ENCODE measurements around the gene PGGHG. TPM values are rescaled to one million over a fixed set of nuclear protein-coding genes. Genes with fewer than 3 reads are reported as not detected.
A peak's percentile ranks its signal among the peaks of the same experiment; 100 is the strongest.

PGGHG gene
- total RNA-seq, 5 donors from 2014 or later (not counting 1 experiment from before 2014, with no cell fraction given), result 252 to 818 (median 459) TPM

GRCh38 chr11:299081-299891 lies 10.4 kb downstream of the PGGHG start, which contains the start of gene IFITM5:
Gene IFITM5, minus strand, starts transcription at chr11:299526. Its CDS starts 36 bp downstream, at chr11:299490.
- POLR2A ChIA-PET, result interaction anchor here in 1 of 2 donors (0.6 kb wide), 1 partner anchor 56 kb away, joined by 3 read pairs; no protein-coding TSS in a partner anchor
- no peak within 1 kb of the TSS for H3K27ac ChIP-seq (ENCODE audit: low read length)

DNA sequence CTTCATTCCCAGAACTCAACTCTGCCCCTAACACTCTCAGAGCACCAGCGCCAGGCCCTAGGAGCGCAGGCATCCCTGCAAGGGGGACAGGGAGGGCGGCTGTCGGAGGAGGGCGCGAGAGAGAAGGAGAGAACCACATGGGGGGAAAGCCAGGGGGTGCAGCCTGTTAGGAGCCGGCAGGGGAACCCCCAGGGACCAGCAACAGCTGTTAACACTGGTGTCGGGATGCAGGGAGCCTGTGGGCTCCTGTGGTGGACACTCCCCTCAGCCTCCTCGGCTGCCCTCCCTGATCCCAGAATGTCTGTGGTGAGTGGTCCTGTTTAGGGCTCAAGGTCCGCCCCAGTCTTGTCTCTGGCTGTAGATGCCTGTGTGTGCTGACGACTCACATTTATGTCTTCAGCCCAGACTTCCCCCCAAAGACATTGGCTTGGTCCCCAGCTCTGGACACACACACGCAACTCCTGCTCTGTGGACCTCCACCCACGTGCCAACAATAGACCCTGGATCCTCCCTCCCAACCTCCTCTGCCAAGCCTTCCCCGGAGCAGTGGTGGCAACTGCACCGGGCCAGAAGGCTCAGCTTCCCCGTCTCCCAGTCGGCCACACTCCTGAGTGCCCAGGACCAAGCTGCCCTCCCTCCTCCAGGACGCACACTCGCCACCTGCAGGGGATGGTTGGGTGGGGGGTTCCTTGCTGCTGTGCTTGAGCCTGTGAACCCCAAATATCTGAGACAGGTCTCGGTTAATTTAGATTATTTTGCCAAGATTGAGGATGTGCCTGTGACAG lies 11.2 kb downstream of the PGGHG start:
- Histone ChIP-seq H3K27me3 (replicated peaks in 1 of 2; ENCODE audit: control insufficient read depth in 2 of 2, extremely low read depth in 1 of 2, insufficient read depth in 2 of 2, low read length in 1 of 2) (peaks cover 0 to 25% of the 10 kb centered on the region in 2 experiments), H3K4me1 (ENCODE audit: control insufficient read depth in 1 of 2, extremely low read depth in 1 of 2, insufficient read depth in 2 of 2, low read length in 2 of 2) (peaks cover 8 to 41% of the 10 kb centered on the region in 2 experiments), H3K4me3 (ENCODE audit: control insufficient read depth in 1 of 2, extremely low read depth in 1 of 2, low read length in 1 of 2) (no peak overlapping the region), H3K36me3 (ENCODE audit: control insufficient read depth in 2 of 2, extremely low read depth in 1 of 2, insufficient read depth in 1 of 2, low read length in 1 of 2) (peaks cover 0 to 3% of the 10 kb centered on the region in 2 donors), H3K27ac (ENCODE audit: low read length) (no peak overlapping the region), H3K9me3 (no peaks in the 10 kb centered on the region)
- Mint-ChIP-seq H3K4me1 (peaks cover 19 to 49% (median 45%) of the 10 kb centered on the region in 3 donors), H3K4me3 (peak overlapping the region in 1 of 3 donors; percentile 10), H3K36me3 (no peaks in the 10 kb centered on the region), H3K9me3 (no peaks in the 10 kb centered on the region), H3K27ac (peak overlapping the region in 1 of 2 donors; percentile 2), H3K27me3 (peaks cover 4 to 7% of the 10 kb centered on the region in 2 donors)
- ATAC-seq (replicated peaks in 1 of 4), result peak in 3 of 4 experiments; percentile 15 to 38 (median 33)
- DNase-seq, result peak in 4 of 35 experiments; percentile 42 to 49 (median 46)
- POLR2A ChIA-PET, result no interaction called here
- CTCF ChIA-PET, result no interaction called here
- WGBS (ENCODE audit: insufficient coverage), result 44% methylated on average over 11 of the region's 20 CpGs

More at GRCh38 chr11:299081-299891, 10.4 kb downstream of the PGGHG start, which contains the start of gene IFITM5:
- Mint-ChIP-seq H3K27me3 (peaks cover 4 to 7% of the 10 kb centered on the region in 2 donors), H3K4me3 (peak within 1 kb of the TSS in 1 of 3 donors; percentile 10), H3K27ac (no peak within 1 kb of the TSS), H3K36me3 (no peaks in the 10 kb centered on the region), H3K9me3 (no peaks in the 10 kb centered on the region), H3K4me1 (peaks cover 16 to 46% (median 42%) of the 10 kb centered on the region in 3 donors)
- CTCF ChIA-PET, result interaction anchor here (0.6 to 1.2 kb wide), 2 partner anchors 39 to 48 kb away, joined by 3 to 4 read pairs; no protein-coding TSS in a partner anchor
- peaks cover 0 to 25% of the 10 kb centered on the region in 2 experiments for H3K27me3 ChIP-seq (replicated peaks in 1 of 2; ENCODE audit: control insufficient read depth in 2 of 2, extremely low read depth in 1 of 2, insufficient read depth in 2 of 2, low read length in 1 of 2)
- WGBS (ENCODE audit: insufficient coverage), result 73% methylated on average over 24 of the region's 40 CpGs
- peaks cover 0 to 3% of the 10 kb centered on the region in 2 donors for H3K36me3 ChIP-seq (ENCODE audit: control insufficient read depth in 2 of 2, extremely low read depth in 1 of 2, insufficient read depth in 1 of 2, low read length in 1 of 2)
- no peak within 1 kb of the TSS for H3K4me3 ChIP-seq (ENCODE audit: control insufficient read depth in 1 of 2, extremely low read depth in 1 of 2, low read length in 1 of 2)
- no peak for ATAC-seq (replicated peaks in 1 of 4)
- no peaks in the 10 kb centered on the region for H3K9me3 ChIP-seq
- peaks cover 8 to 33% of the 10 kb centered on the region in 2 experiments for H3K4me1 ChIP-seq (ENCODE audit: control insufficient read depth in 1 of 2, extremely low read depth in 1 of 2, insufficient read depth in 2 of 2, low read length in 2 of 2)
- peak in 3 of 35 experiments; percentile 0 to 15 (median 3) for DNase-seq

- Histone ChIP-seq H3K9me3 (no peaks in the 10 kb centered on the region), H3K4me1 (ENCODE audit: control insufficient read depth in 1 of 2, extremely low read depth in 1 of 2, insufficient read depth in 2 of 2, low read length in 2 of 2) (peaks cover 14 to 52% of the 10 kb centered on the region in 2 experiments), H3K27me3 (replicated peaks in 1 of 2; ENCODE audit: control insufficient read depth in 2 of 2, extremely low read depth in 1 of 2, insufficient read depth in 2 of 2, low read length in 1 of 2) (peaks cover 0 to 21% of the 10 kb centered on the region in 2 experiments), H3K27ac (ENCODE audit: low read length) (no peak overlapping the region), H3K4me3 (ENCODE audit: control insufficient read depth in 1 of 2, extremely low read depth in 1 of 2, low read length in 1 of 2) (no peak overlapping the region), H3K36me3 (ENCODE audit: control insufficient read depth in 2 of 2, extremely low read depth in 1 of 2, insufficient read depth in 1 of 2, low read length in 1 of 2) (no peaks in the 10 kb centered on the region)
- H3K9me3 Mint-ChIP-seq, result no peaks in the 10 kb centered on the region
- ATAC-seq (replicated peaks in 1 of 4), result no peak
- peak overlapping the region in 1 of 2 donors; percentile 39 for H3K27ac Mint-ChIP-seq
- WGBS (ENCODE audit: insufficient coverage), result 57% methylated on average over 10 of the region's 12 CpGs
- H3K4me3 Mint-ChIP-seq, result peak overlapping the region in 1 of 3 donors; percentile 43
- CTCF ChIA-PET, result interaction anchor here in 1 of 2 donors (0.6 kb wide), 1 partner anchor 58 kb away, joined by 4 read pairs; no protein-coding TSS in a partner anchor
- peaks cover 33 to 61% (median 54%) of the 10 kb centered on the region in 3 donors for H3K4me1 Mint-ChIP-seq
- DNase-seq, result no peak
- POLR2A ChIA-PET, result no interaction called here
- H3K27me3 Mint-ChIP-seq, result peaks cover 4 to 6% of the 10 kb centered on the region in 2 donors
- H3K36me3 Mint-ChIP-seq, result no peaks in the 10 kb centered on the region
Observed at GRCh38 chr11:303363-303762, 14.4 kb downstream of the PGGHG start.

DNA sequence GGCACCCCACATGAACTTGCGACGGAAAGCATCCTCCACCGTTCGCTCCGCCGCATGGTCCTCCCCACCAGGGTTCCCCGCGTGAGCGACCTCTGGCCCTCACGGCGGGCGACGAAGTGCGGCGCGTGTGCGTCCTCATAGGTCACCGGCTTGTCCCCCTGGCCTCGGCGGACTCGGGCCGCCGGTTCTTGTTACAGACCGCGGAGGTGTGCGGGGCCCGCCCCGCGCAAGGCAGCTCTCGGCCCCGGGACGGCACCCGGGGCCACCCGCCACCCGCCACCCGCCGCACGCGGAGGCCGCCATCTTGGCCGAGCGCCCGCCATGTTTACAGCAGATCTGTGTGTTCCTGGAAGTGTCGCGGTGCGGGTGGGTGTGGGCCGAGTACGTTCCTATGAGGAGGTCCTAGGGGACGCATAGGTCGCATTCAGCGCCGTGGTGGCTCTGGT lies 15.2 kb downstream of the PGGHG start:
- Histone ChIP-seq H3K27me3 (replicated peaks in 1 of 2; ENCODE audit: control insufficient read depth in 2 of 2, extremely low read depth in 1 of 2, insufficient read depth in 2 of 2, low read length in 1 of 2) (peaks cover 0 to 15% of the 10 kb centered on the region in 2 experiments), H3K36me3 (ENCODE audit: control insufficient read depth in 2 of 2, extremely low read depth in 1 of 2, insufficient read depth in 1 of 2, low read length in 1 of 2) (no peaks in the 10 kb centered on the region), H3K4me3 (ENCODE audit: control insufficient read depth in 1 of 2, extremely low read depth in 1 of 2, low read length in 1 of 2) (no peak overlapping the region), H3K4me1 (ENCODE audit: control insufficient read depth in 1 of 2, extremely low read depth in 1 of 2, insufficient read depth in 2 of 2, low read length in 2 of 2) (peaks cover 14 to 51% of the 10 kb centered on the region in 2 experiments), H3K9me3 (no peaks in the 10 kb centered on the region), H3K27ac (ENCODE audit: low read length) (no peak overlapping the region)
- ATAC-seq (replicated peaks in 1 of 4), result no peak
- no peak for DNase-seq
- WGBS (ENCODE audit: insufficient coverage), result 89% methylated on average over 52 of the region's 52 CpGs
- Mint-ChIP-seq H3K9me3 (no peaks in the 10 kb centered on the region), H3K4me3 (no peak overlapping the region), H3K4me1 (peaks cover 35 to 63% (median 57%) of the 10 kb centered on the region in 3 donors), H3K27me3 (peaks cover 4 to 6% of the 10 kb centered on the region in 2 donors), H3K36me3 (no peaks in the 10 kb centered on the region), H3K27ac (no peak overlapping the region)
- CTCF ChIA-PET, result interaction anchor here in 1 of 2 donors (0.7 kb wide), 2 partner anchors 16 to 58 kb away, joined by 3 to 6 read pairs; no protein-coding TSS in a partner anchor
- POLR2A ChIA-PET, result no interaction called here

- Histone ChIP-seq H3K36me3 (ENCODE audit: control insufficient read depth in 2 of 2, extremely low read depth in 1 of 2, insufficient read depth in 1 of 2, low read length in 1 of 2) (no peaks in the 10 kb centered on the region), H3K27ac (ENCODE audit: low read length) (no peak overlapping the region), H3K27me3 (replicated peaks in 1 of 2; ENCODE audit: control insufficient read depth in 2 of 2, extremely low read depth in 1 of 2, insufficient read depth in 2 of 2, low read length in 1 of 2) (peaks cover 0 to 9% of the 10 kb centered on the region in 2 experiments), H3K9me3 (no peaks in the 10 kb centered on the region), H3K4me3 (ENCODE audit: control insufficient read depth in 1 of 2, extremely low read depth in 1 of 2, low read length in 1 of 2) (no peak overlapping the region), H3K4me1 (ENCODE audit: control insufficient read depth in 1 of 2, extremely low read depth in 1 of 2, insufficient read depth in 2 of 2, low read length in 2 of 2) (peaks cover 14 to 52% of the 10 kb centered on the region in 2 experiments)
- no peak overlapping the region for H3K4me3 Mint-ChIP-seq
- peaks cover 42 to 71% (median 61%) of the 10 kb centered on the region in 3 donors for H3K4me1 Mint-ChIP-seq
- H3K27me3 Mint-ChIP-seq, result peaks cover 4 to 6% of the 10 kb centered on the region in 2 donors
- ChIA-PET CTCF (interaction anchor here in 1 of 2 donors (0.7 to 1.2 kb wide), 7 partner anchors 15 to 146 kb away, joined by 3 to 6 read pairs (median 4); no protein-coding TSS in a partner anchor), POLR2A (interaction anchor here (0.6 kb wide), 2 partner anchors 17 to 46 kb away, joined by 3 to 5 read pairs; no protein-coding TSS in a partner anchor)
- H3K36me3 Mint-ChIP-seq, result no peaks in the 10 kb centered on the region
- ATAC-seq (replicated peaks in 1 of 4), result peak; percentile 21 to 36 (median 32)
- H3K27ac Mint-ChIP-seq, result peak overlapping the region; percentile 78 to 99
- DNase-seq, result peak in 30 of 35 experiments; percentile 48 to 81 (median 62)
- WGBS (ENCODE audit: insufficient coverage), result 69% methylated on average over 9 of the region's 19 CpGs
- H3K9me3 Mint-ChIP-seq, result no peaks in the 10 kb centered on the region
Observed at GRCh38 chr11:304915-305843, 16.3 kb downstream of the PGGHG start.

Measured in T-cell (primary cell).